GM10248 (cell line): Measurements from ENCODE around the gene MIXL1.

Experiments used
- CTCF ChIA-PET: fragments of 300-600 bp; sonication (Branson Sonifier 250); formaldehyde crosslinking; extraction: SDS; loops from one replicate; lab custom pipeline; 2021; ENCODE audit warnings: antibody characterized with exemption; lab: Yijun Ruan, JAX
- POLR2A ChIA-PET: fragments of 350-650 bp; sonication (Branson Sonifier 250); formaldehyde crosslinking; extraction: SDS; loops from one replicate; lab custom pipeline; 2020; ENCODE audit warnings: antibody characterized with exemption; lab: Yijun Ruan, JAX
- DNase-seq: peaks from one replicate; pipeline ENCODE4 v3.0.0; 2012; ENCODE audit errors: extremely low spot score
- TF ChIP-seq, protein P1 (sequence below): IDR thresholded peaks from 2 replicates; pipeline ENCODE4 v1.5.1; 2012; ENCODE audit warnings: mild to moderate bottlenecking, low read depth; ENCODE audit errors: extremely low read depth, missing control alignments, control extremely low read depth

The MIXL1 gene

DNA sequence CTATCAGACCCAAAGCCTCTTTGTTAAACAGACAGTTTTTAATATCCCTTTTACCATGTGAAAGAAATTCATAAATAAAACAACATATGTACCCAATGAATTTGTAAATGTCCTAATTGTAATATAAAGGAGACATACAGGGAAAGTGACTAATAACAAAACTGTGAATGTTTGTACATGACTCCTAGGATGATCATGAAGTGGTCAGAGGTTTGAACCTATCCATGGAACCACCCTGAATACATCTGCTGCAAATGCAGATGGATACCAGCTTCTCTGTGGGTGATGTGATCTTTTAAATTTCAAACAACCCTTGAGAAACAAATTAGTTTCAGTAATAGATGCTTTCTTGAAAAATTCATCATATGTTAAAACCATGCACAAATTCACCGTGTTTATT is 20.2 kb upstream of the MIXL1 start:
- no peak for DNase-seq
- ChIA-PET POLR2A (no interaction called here), CTCF (interaction anchor here (1.2 to 9.9 kb wide), 6 partner anchors 8 to 130 kb away, joined by 3 to 186 read pairs (median 16); no protein-coding TSS in a partner anchor)
- TF ChIP-seq, protein P1, sequence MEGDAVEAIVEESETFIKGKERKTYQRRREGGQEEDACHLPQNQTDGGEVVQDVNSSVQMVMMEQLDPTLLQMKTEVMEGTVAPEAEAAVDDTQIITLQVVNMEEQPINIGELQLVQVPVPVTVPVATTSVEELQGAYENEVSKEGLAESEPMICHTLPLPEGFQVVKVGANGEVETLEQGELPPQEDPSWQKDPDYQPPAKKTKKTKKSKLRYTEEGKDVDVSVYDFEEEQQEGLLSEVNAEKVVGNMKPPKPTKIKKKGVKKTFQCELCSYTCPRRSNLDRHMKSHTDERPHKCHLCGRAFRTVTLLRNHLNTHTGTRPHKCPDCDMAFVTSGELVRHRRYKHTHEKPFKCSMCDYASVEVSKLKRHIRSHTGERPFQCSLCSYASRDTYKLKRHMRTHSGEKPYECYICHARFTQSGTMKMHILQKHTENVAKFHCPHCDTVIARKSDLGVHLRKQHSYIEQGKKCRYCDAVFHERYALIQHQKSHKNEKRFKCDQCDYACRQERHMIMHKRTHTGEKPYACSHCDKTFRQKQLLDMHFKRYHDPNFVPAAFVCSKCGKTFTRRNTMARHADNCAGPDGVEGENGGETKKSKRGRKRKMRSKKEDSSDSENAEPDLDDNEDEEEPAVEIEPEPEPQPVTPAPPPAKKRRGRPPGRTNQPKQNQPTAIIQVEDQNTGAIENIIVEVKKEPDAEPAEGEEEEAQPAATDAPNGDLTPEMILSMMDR = no peak

DNA sequence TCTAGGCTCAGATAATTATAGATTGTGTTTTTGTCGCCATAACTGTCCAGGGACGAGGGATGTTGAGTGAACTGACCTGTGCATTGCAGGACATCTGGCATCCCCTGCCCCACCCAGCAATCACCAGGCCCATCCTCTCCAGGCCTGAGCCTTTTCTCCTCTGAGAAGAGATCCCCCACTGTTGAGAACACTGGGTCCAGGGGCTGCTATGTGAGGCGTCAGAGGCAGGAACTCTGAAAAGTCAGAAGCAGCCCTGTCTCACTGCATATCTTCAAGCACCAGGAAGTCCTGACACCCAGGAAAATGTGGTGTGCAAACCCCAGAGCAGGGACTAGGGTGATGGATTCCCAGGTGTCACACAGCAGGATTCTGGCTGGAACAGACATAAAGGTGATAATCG is 19.8 kb upstream of the MIXL1 start:
- ChIA-PET CTCF (interaction anchor here (1.3 kb wide), 1 partner anchor 11 kb away, joined by 3 read pairs; no protein-coding TSS in a partner anchor), POLR2A (no interaction called here)
- no peak for DNase-seq
- TF ChIP-seq, protein P1 = no peak

DNA sequence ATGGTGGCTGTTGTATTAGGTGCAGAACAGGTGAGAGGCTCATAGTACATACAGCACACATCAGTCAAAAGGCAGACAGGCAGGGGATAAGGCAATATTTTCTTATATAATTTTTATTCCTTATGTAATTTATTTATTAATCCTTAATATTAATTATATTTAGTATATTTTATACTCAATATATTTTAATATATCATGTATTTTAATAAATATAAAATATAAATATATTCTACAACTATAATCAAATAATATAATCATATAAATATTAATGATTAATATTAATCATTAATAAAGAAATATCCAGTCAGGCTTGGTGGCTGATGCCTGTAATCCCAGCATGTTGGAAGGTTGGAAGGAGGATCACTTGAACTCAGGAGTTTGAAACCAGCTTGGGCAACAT is 19.3 kb upstream of the MIXL1 start:
- ChIA-PET CTCF (interaction anchor here (2.9 kb wide), 1 partner anchor 80 kb away, joined by 9 read pairs; no protein-coding TSS in a partner anchor), POLR2A (no interaction called here)
- DNase-seq = no peak
- TF ChIP-seq, protein P1 = no peak

DNA sequence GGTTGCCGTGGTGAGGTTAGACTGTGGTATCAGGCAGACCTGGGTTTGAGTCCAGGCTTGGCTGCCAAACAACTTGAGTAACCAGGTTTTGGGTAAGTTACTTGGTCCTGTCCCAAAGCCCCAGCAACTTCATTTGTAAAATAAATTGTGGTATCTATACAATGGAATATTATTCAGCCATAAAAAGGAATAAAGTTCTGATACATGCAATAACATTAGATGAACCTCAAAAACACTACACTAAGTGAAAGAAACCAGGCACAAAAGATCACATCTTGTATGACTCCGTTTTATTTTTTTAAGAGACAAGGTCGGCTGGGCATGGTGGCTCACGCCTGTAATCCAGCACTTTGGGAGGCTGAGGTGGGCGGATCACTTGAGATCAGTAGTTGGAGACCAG is 16.4 kb upstream of the MIXL1 start:
- TF ChIP-seq, protein P1 = no peak
- CTCF ChIA-PET = interaction anchor here (2.9 kb wide), 1 partner anchor 82 kb away, joined by 9 read pairs; no protein-coding TSS in a partner anchor

DNA sequence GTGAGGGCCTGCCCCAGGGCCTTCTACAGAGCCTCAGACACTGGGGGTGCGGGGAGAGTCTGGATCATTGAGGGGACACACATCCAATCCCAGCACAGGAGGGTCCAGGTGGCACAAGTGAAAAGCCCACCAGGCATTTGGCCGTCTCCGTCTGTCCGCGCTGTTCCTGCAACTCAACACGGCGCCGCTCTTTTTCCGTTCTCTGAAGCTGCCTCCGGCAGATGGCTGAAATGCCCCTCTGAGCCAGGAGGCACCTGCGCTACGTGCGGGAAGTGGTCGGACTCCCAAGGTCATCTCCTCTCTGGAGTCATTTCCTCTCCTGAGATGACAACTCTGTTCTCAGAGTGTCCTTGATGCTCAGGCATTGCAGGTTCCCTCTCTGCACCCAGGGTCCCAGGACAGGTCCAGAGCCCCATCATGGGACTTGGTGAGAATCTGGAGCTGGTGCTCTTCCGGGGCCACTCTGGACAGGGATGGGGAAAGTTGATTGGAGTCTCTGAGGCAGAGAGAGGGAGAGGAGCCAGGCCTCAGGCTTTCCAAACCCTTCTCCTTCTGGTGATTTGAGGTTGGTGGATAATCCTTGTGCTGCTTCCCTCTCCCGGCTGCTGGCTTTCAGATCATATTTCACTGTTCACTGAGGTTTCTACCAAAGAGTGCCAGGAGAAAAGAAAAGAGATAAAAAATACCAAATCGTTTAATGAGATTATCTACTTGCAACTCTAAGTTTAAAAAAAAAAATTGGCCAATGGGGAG is 14.0 kb upstream of the MIXL1 start:
- DNase-seq = no peak
- ChIA-PET POLR2A (no interaction called here), CTCF (interaction anchor here (4.8 kb wide), 1 partner anchor 10 kb away, joined by 53 read pairs; no protein-coding TSS in a partner anchor)
- TF ChIP-seq, protein P1 = no peak

More for the DNA sequence above, 16.4 kb upstream of the MIXL1 start:
- DNase-seq = no peak
- POLR2A ChIA-PET = no interaction called here

DNA sequence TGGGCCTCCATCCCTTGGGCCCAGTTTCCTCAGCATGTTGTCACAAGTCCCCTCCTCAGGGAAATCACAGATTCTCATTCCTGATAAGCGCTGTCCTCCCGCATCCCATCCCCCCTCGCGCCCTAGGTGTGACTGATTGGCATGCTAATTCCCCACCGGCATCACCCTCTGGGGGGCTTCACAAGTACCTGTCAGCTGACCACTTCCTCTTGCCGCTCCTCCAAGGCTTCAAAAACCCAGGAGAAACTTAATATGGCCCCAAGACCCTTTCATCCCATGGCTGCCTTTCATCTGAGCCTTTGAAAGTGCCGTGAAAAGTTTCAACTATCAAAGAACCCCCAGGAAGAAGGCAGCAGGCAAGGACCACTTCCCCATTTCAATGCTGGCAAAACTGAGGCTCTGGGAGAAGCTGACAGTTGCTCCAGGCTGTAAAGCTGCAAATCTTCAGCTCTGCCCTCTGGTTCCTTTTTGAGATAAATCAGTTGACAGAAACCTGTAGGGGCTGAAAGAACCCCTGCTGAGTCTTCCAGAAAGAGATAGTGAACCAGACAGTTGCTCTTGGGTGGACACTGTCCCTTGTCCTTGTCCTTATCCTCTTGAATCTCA is 12.8 kb upstream of the MIXL1 start:
- POLR2A ChIA-PET = no interaction called here
- TF ChIP-seq, protein P1 = no peak

More for the DNA sequence above, 12.8 kb upstream of the MIXL1 start:
- CTCF ChIA-PET = interaction anchor here (1.2 to 4.8 kb wide), 5 partner anchors 11 to 223 kb away, joined by 3 to 53 read pairs (median 4); no protein-coding TSS in a partner anchor
- no peak for DNase-seq
